HepG2 (cell line): ENCODE results near the gene SPTBN4.

Experiments
- CTCF ChIP-seq: sonication (generic); formaldehyde crosslinking; IDR thresholded peaks from 2 replicates; pipeline ENCODE4 v1.5.0; 2020; ENCODE audit warnings: mild to moderate bottlenecking, missing genetic modification reagents, moderate library complexity
- FOXA1 ChIP-seq, 2 experiments: fragments of 450-650 bp in 1 of 2; sonication (generic) in 1 of 2; formaldehyde crosslinking in 1 of 2; IDR thresholded peaks; 2 replicates each; pipeline versions ENCODE4 v1.4.0 to v1.6.1; 2016 to 2020; ENCODE audit warnings: missing genetic modification reagents in 1 of 2
- FOXA3 ChIP-seq: IDR thresholded peaks from 2 replicates; pipeline ENCODE4 v1.6.1; 2016; ENCODE audit warnings: missing genetic modification reagents, missing compliant biosample characterization
- JUN ChIP-seq: sonication (generic); formaldehyde crosslinking; IDR thresholded peaks from 2 replicates; pipeline ENCODE4 v1.4.0; 2020; ENCODE audit warnings: mild to moderate bottlenecking, missing genetic modification reagents
- MAFF ChIP-seq: IDR thresholded peaks from 2 replicates; pipeline ENCODE4 v1.6.1; 2011; ENCODE audit warnings: low read depth, low read length, improper control_type of control experiment
- MTA1 ChIP-seq: sonication (generic); formaldehyde crosslinking; IDR thresholded peaks from 2 replicates; pipeline ENCODE4 v1.4.0; 2020; ENCODE audit warnings: missing genetic modification reagents, mild to moderate bottlenecking, borderline replicate concordance
- POLR2AphosphoS5 ChIP-seq: IDR thresholded peaks from 2 replicates; pipeline ENCODE4 v1.6.1; 2012; ENCODE audit warnings: low read depth, low read length
- SETDB1 ChIP-seq: sonication (generic); formaldehyde crosslinking; IDR thresholded peaks from 2 replicates; pipeline ENCODE4 v1.5.1; 2020; ENCODE audit warnings: missing genetic modification reagents, mild to moderate bottlenecking, borderline replicate concordance
- TEAD3 ChIP-seq: optimal IDR thresholded peaks from 2 replicates; pipeline ENCODE3; 2016; ENCODE audit warnings: borderline replicate concordance

GRCh38 chr19:40610396-40611064 is 143.7 kb downstream of the SPTBN4 start:
- no peak for TF ChIP-seq MAFF
- TF ChIP-seq POLR2AphosphoS5 = no peak
- TF ChIP-seq CTCF (CRISPR knock-in tag) = no peak
- no peak for TF ChIP-seq TEAD3 (CRISPR knock-in tag)
- TF ChIP-seq MTA1 (CRISPR knock-in tag) = no peak
- TF ChIP-seq SETDB1 = no peak
- no peak for TF ChIP-seq JUN
- TF ChIP-seq FOXA1 (IDR thresholded peaks at IDR 0.05) = 0 out of 2 replicates have a peak, but pooled peaks have one; percentile 10
- TF ChIP-seq FOXA1 (CRISPR knock-in tag; IDR thresholded peaks at IDR 0.05) = no peak
- no peak for TF ChIP-seq FOXA3 (CRISPR knock-in tag)
